Embryonic facial prominence (tissue), 1 donor: ENCODE measurements around the gene PDZD2.

ENCODE experiments used
- DNase-seq: peaks from one replicate; pipeline ENCODE4 v3.0.0-alpha.2; 2016; ENCODE audit errors: extremely low spot score

The PDZD2 gene

GRCh38 chr5:31824869-31825517 is 186.1 kb downstream of the PDZD2 start:
- no peak for DNase-seq

GRCh38 chr5:31825518-31826068 is 186.7 kb downstream of the PDZD2 start:
- no peak for DNase-seq

GRCh38 chr5:31827867-31828266 is 188.9 kb downstream of the PDZD2 start:
- no peak for DNase-seq

GRCh38 chr5:31832966-31833365 is 194.0 kb downstream of the PDZD2 start:
- DNase-seq: no peak

GRCh38 chr5:31833710-31834109 is 194.8 kb downstream of the PDZD2 start:
- no peak for DNase-seq

- DNase-seq: no peak
Observed at GRCh38 chr5:31844622-31845345, 205.9 kb downstream of the PDZD2 start.

GRCh38 chr5:31845361-31845760 is 206.4 kb downstream of the PDZD2 start:
- no peak for DNase-seq

GRCh38 chr5:31846934-31847333 is 208.0 kb downstream of the PDZD2 start:
- DNase-seq: no peak

GRCh38 chr5:31847354-31847753 is 208.4 kb downstream of the PDZD2 start:
- DNase-seq: no peak

- no peak for DNase-seq
Observed at GRCh38 chr5:31850981-31851689, 212.2 kb downstream of the PDZD2 start.

- no peak for DNase-seq
Observed at GRCh38 chr5:31853398-31854135, 214.6 kb downstream of the PDZD2 start.

- peak; percentile 31 for DNase-seq
Observed at GRCh38 chr5:31854181-31855133, 215.5 kb downstream of the PDZD2 start.

- DNase-seq: peak; percentile 46
Observed at GRCh38 chr5:31855134-31856040, 216.5 kb downstream of the PDZD2 start.

GRCh38 chr5:31859096-31859495 is 220.2 kb downstream of the PDZD2 start:
- no peak for DNase-seq

GRCh38 chr5:31860278-31860677 is 221.3 kb downstream of the PDZD2 start:
- no peak for DNase-seq

GRCh38 chr5:31860726-31861433 is 221.9 kb downstream of the PDZD2 start:
- DNase-seq: no peak

GRCh38 chr5:31861601-31862000 is 222.7 kb downstream of the PDZD2 start:
- DNase-seq: no peak

GRCh38 chr5:31863991-31864411 is 225.1 kb downstream of the PDZD2 start:
- DNase-seq: no peak

GRCh38 chr5:31866166-31866565 is 227.2 kb downstream of the PDZD2 start:
- no peak for DNase-seq
